Activated CD8-positive, alpha-beta memory T cell treated with anti-CD3 and anti-CD28 coated beads, Interleukin-2, amount 50 U/mL, for 4 hours (primary cell): ENCODE results near the gene ADAMTSL1.

Experiments used
- DNase-seq: peaks from one replicate; pipeline ENCODE4 v3.0.0-alpha.2; 2020

ADAMTSL1 gene

DNA sequence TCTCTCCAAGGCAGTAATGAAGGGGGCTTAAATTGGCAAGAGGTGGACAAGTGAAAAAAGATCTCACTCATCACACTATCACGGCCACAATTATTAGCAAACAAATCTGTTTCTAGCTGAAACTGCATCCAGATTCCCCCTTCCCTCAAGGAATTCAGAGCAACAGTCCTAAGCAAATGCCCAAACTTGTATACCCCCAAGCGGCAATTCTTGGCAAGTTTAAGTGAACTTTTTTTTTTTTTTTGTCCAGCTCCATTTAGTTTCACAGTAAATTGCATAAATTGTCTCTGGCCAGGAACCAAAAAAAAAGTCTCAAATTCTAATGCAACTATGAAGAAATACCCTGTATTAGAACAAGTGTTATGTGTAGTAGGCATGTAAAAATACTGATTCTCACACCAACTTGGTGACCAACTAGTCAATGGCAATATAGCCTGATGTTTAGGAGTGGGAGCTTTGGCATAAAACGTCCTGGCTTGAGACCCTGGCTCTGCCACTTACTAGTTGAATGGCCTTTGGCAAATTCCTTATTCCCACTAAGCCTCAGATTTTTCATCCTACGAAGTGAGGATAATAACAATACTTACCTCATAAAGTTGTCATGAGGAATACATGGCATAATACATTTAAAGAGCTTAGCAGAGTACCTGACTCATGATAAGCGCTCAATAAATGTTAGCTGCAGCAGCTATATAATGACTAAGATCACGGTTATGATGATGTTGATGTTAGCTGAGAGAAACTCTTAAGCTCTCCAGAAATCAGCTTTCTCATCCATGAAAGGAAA is 193.2 kb downstream of the ADAMTSL1 start:
- DNase-seq, result no peak

DNA sequence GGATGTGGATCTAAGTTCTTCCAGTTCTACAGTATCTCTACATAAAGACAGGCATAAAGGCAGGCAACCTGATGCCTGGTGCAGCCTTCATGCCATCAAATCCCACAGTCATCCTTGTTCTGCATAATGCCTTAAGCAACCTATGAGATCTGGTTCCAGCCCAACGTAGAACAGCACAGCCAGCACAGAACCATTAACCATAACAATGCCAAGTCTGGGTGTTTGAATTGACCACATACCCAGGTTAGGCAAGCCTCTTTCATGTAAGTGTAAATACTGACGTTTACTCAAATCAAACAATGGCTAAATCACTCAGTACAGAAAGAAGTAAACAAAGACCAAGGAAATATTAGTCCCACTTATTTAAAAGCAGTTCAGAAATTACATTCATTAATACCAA is 195.0 kb downstream of the ADAMTSL1 start:
- DNase-seq, result no peak

DNA sequence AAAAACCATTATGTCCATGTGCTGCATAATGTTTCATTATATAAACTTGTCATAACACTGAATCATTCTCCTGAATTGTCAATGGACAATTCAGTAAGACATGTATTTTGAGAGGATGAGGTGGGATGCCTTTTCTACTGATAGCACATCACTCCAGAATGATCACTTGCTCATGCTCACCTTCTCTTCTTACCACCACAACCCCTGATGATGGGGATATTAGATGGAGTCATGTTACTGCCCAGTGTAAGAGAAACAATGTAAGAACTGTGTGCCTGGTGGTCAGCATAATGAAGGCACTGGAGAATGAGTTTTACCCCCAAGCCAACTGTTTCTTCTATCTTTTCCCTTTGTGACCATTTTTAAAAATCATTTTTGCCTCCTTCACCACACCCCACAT is 198.8 kb downstream of the ADAMTSL1 start:
- DNase-seq, result no peak

DNA sequence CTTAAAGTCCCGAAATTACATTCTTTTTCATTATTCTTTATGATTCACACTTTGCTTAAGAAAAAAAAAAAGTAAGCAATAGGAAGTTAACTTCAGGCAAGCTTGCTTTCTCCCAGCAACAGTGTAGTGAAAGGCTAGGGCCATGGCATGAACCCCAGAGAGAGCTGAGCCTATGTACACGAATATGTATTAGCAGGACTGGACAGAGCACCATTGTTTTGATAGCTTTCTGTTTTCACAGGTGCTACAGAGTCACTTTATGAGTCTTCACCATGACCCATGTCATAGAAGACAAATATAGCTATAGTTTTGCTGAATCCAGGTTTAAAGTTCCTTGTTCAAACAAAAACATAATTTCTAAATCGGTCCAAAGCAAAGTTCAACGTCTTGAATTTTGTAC is 199.2 kb downstream of the ADAMTSL1 start:
- no peak for DNase-seq

DNA sequence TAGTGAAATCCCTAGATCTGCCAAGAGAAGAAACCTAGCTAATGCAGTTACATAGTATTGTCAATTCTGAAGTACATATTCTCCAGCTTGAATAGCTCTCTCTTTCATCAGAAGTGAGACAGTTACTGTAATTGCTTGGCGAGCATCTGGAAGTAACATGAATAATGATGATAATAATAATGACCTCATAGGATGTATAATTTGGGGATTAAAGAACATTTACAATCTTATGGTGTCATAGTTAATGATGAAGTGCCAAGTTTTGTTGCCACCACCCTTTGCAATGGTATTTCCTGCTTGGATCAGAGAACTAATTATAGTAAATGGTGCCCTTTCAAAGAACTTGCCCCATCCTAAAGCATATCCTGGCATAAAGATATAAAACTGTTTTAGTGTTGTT is 201.4 kb downstream of the ADAMTSL1 start:
- DNase-seq, result no peak

DNA sequence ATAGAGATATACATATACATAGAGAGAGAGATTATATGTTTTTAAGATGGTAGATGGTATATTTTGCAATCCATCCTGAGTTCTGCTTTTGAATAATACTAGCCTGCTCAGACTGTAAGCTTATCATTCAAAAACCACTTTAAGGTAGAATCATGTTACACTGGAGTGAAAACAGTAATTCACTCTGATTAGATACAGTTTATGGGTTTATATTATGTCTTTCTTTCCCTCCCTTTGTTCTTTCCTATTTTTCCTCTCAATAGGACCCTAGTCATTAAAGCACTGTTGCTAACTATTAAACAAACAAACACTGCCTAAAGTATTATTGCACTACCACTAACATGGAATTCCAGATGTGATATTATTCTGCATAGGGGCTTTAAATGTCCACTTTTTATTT is 202.0 kb downstream of the ADAMTSL1 start:
- DNase-seq, result no peak

DNA sequence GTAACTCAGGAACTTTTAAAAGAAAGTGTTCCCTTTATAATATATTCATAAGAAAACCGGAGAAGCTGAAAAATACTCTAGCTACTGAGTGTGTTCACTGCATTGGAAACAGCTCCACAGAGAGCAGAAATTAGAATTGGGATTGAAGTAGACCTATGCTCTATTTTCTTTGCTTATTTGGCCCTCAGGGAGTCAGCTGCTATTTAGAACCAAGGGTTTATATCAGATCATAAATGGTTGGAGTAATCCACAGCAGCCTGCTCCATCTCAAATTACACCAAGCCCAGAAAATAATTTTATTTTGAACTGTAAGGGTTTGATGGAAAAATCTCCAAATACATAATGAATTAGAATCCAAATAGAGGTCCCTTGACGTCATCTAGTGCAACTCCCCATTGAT is 202.6 kb downstream of the ADAMTSL1 start:
- DNase-seq, result no peak

DNA sequence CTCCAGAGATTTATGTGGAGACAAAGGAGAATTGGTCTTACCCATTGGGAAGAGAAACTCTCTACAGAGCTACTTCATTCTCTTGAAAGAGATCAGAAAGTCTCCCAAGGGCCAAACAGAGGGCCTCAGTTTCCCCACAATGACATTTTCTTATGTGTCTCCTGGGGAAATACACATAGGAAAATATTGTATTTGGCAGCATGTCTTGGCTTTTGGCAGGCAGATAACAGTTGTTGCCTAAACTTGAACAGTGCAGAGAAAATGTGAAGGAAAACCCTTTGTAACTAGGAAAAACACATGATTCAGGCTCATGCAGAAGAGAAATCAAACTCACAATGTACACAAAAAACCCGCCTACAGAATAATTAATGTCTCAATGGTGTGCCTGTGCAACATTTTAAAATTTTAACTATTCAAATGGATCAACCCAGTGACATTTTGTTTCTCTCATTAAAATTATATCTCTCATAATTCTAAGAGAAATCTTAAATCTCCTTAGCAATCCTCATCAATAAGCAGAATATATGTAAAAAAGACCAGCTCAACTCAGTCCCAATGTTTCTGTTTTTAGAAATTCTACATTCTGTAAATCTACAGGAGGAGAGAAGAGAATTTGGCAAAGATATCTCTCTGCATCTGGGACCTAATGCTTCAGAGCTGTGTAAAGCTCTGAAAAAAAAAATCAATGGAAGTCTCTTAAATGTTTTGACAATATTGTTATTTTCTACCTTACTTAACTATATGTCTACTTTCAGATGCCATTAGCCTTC is 205.1 kb downstream of the ADAMTSL1 start:
- no peak for DNase-seq

DNA sequence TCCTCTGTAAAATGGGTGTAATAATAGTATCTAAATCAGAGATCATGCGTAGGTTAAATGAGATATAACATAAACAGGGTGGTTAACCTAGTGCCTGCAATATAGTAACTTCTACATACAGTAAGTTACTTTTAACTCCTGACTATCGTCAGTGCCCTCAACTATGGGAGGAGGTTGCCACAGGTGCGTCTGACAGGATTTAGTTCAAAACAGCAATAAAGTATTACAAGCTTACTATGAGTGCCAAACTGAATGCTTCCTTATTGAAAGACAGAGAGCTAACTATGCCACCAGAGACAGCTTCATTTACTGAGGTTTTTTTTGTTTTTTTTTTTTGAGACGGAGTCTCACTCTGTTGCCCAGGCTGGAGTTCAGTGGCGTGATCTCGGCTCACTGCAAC is 209.0 kb downstream of the ADAMTSL1 start:
- DNase-seq, result no peak

DNA sequence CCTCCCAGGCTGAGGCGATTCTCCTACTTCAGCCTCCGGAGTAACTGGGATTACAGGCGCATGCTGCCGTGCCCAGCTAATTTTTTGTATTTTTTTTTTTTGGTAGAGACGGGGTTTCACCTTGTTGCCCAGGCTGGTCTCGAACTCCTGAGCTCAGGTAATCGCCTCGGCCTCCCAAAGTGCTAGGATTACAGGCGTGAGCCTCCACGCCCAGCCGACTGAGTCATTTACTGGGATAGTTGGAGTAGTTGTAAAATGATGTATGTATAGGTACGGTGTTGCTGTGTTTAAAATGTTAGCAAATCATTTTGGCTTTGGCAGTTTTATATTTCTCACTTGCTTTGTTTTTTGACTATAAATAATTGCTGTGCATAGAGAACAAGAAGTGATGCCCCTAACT is 209.4 kb downstream of the ADAMTSL1 start:
- DNase-seq, result no peak

DNA sequence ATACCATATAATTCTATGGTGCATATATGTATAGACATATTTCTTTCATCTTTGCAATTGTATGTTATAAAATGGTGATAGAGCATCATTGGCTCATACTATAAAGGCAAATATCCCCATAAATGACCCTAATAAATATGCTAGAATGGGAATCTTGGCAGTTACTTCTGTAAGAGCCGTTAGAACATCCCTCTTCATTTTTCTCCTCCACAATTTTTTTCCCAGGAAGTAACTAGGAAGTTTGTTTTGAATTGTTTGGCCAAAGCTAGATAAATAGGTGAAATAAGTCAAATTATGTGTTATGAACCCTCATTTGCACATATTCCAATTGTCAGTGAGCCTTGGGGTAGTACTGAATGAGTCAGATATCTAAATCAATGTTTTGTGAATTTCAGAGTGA is 209.9 kb downstream of the ADAMTSL1 start:
- no peak for DNase-seq

DNA sequence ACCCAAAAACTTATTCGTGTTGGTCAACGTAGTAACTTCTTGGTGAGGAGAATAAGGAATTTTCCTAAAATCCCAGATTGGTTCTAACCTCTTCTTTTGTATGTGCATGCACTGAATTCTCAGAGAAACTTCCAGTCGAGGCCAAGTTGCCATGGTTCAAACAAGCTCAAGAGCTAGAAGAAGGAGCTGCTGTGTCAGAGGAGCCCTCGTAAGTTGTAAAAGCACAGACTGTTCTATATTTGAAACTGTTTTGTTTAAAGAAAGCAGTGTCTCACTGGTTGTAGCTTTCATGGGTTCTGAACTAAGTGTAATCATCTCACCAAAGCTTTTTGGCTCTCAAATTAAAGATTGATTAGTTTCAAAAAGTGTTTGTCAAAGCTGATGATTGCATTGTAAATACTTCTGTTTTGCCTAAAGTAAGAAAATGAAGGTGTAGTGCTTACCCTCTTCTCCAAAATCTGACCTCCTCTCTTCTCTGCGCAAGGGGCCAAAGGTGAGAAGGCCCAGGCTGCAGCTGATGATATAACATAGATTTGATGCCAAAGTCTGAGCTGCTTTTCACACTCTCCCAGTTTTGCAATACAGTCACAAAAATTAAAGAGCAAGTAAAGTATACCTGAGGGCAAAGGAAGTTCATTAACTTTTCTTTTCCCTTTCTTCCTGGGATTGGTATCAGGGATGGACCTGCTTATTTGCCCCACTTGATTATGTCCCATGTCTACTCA is 210.8 kb downstream of the ADAMTSL1 start:
- no peak for DNase-seq

DNA sequence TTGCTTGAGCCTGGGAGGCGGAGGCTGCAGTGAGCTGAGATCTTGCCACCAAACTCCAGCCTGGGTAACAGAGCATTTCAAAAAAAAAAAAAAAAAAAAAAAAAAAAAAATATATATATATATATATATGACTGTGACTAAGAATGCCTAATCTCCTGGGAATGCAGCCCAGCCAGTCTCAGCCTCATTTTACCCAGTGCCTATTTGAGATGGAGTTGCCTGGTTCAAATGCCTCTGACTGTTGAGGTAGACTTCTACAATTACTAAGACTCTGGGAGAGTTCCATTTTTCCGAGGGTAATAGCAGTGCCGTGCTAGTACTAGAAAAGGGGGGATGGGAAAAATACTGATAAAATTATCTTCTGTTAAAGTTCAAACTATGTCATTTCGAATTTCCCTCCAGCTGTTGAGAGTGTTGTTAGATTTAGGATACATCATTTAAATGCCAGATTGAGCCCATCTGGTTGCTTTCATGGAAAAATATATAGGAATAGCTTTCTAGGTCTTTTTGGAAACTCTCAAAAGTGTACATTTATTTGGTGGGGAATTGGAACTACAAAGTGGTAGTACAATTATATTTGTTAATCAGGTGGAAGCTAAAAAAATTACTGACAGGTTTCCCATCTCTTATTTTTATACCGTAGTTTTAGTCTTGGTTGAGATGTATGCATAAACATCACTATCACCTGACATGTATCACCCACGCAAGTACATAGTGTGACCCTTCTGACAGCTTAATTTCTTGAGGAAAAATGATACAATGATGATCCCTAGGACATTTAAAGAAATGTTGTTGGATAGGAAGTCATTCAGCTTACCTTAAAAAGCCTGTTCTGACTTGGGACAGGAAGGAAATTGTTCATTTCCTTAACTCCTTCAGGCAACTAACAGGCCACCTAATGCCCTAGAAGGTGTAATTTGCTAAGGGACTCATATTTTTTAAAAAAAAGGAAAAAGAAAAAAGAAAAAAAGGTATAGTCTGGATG is 214.9 kb downstream of the ADAMTSL1 start:
- no peak for DNase-seq

DNA sequence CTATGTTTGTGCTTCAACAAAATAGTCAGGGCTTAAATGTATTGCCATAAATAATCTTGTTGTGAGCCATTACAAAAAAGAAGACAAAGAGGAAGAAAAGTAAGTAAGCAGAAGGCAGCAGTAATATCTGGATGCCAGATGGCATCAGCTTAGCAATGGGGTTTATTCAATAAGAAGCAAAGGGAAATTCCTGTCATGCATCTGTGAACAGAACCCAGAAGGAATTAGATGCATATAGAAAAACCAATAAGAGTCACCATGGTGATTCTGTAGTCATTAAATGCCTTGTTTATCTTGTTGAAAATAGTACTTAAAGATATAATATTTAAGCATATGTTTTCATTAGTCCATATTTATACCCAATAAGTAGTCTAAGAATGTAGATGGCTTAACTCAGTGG is 216.0 kb downstream of the ADAMTSL1 start:
- no peak for DNase-seq

DNA sequence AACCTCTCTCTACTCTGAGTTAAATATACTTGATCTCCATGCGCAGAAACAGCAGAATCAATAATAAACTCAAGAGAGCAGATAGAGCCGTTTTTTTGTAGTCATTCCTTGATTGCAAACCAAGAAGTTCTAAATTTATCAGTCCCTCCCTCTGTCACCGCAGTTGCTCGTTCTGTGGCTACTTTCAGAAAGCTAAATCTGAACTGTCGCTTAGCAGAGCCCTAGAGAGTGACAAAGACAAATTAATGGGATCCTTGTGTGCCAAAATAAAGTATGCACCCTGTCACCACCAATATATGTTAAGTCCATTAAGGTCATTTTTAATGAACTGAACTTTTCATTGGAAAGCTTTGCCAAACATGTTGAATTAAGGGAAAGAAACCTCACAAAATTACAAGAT is 218.3 kb downstream of the ADAMTSL1 start:
- no peak for DNase-seq

DNA sequence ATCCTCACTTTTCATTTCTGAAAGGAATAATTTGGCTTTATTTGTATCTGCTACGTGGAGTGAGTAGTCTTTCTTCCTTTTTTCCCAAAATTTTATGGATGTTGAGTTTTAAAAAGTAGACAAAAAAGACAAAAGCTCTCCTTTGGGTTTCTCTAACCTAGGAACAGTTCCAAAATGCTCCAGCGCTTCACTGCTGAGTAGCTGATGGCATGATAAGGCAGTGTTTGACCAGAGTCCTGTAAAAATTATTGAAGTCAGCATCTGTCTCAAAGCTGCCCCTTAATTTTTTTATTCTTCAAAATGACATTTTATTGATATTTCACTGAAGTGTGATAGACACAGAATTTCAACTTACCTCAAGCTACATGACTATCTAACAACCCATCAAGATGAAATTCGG is 219.0 kb downstream of the ADAMTSL1 start:
- DNase-seq, result no peak

DNA sequence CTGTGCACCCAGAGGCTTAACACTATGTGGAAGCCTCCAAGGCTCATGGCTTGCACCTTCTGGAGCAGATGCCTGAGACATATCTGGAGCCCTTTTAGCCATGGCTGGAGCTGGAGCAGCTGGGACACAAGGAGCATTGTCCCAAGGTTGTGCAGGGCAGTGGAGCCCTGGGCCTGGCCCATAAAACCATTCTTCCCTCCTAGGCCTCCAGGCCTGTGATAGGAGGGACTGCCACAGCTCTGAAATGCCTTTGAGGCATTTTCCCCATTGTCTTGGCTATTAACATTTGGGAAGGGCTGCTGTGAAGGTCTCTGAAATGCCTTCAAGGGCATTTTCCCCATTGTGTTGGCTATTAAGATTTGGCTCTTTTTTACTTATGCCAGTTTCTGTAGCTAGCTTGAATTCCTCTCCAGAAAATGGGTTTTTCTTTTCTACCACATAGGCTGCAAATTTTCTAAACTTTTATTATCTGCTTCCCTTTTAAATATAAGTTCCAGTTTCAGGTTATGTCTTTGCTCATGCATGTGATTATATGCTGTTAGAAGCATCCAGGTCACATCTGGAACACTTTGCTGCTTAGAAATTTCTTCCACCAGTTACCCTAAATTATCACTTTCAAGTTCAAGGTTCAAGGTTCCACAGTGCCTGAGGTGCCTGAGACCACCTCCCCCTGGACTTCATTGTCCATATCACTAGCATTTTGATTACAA is 221.2 kb downstream of the ADAMTSL1 start:
- DNase-seq, result no peak

DNA sequence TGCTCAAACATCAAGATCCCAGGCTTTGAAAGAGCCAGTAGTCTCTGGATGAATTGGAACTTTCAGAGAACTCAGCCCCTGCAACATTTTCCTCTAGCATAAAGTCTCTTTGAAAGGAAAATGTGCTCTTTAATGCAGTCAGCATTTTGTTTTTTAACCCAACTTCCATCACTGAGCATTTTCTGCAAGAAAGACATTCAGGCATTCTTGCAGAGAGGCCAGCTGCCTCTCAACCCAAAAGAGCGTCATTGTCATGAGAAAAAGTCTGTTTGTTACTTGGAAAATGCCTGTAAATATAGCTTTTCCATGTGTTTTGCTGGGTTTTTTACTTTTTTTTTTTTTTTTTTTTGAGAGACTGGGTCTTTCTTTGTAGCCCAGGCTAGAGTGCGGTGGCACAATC is 225.0 kb downstream of the ADAMTSL1 start:
- DNase-seq, result no peak

DNA sequence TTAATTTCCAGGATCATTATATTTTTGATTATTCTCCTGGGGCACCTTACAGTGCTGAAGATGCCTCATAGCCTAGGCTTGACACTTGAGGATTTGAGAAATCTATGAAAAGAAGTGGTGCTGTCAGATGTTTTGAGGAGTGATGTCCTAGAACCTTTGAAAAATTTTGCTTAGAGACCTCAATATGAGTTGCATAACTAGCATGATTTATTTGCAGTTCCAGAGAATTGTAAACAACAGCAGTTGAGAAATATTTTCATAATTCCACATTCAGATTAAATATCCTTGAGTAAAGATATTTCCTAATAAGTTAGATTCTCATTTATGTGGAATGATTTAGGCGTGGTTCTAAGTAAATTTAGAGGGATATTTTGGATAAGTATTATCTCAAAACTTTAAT is 225.8 kb downstream of the ADAMTSL1 start:
- no peak for DNase-seq

DNA sequence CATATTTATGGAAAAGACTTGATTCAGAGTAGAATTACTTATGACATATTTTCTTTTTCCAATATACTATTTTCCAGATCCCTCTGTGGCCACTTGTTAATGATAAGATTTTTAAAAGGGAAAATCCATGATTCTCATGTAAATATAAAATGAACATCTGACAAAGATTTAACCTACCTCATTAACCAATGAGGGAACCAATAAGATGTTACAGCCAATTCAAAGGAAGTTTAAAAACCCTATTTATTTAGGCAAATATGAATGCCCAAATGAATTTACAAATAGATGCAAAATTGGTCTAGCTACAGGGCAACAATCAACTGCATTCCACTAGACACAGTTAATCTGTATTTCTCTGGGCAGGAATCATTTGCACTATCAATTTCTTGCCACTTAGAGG is 226.8 kb downstream of the ADAMTSL1 start:
- DNase-seq, result no peak

DNA sequence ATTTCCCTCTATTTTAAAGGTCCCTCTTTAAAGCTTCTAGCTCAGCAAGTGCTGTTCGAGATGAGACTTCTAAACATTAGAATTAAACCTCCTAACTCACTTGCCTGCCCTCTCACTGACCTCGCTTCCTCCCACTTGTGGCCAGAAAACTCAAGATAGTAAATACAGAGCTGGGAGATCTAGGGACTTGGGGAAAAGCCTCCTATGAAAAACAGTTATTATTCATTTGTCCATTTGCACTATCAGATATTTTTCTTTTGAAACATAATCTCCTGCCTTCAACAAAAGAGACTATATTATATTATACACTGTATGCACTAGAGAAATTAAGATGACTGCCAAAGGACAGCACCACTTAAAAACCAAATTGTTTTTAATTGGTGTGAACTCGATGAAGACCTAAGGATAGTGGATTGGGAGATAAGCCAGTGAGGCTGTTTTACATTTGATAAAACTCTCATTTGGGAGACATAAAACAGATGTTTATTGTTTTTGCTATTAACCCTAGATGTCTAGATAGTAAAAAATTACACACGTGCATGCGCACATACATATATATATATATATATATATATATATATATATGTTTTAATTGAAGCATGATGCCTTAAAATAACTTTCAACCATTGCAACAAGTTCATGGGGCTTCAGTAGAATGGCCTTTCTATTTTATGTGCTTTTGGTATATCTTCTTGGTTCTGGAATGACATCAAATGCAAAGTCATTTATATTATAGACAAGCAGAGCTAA is 229.4 kb downstream of the ADAMTSL1 start:
- no peak for DNase-seq
